Nasal cavity respiratory epithelium epithelial cell of viscerocranial mucosa (primary cell): ENCODE results near the gene NABP2. TPM values are rescaled to one million over a fixed set of nuclear protein-coding genes. Genes with fewer than 3 reads are reported as not detected.

ENCODE experiments used
- total RNA-seq: library from RNA; depleted of rRNA; stranded (reverse); fragments of >200 nt; gene quantifications from 2 replicates; pipeline ENCODE4 v1.2.3, GENCODE V29; 2014

The NABP2 gene
- total RNA-seq, result 24.6 and 35.9 TPM in 2 replicates

DNA sequence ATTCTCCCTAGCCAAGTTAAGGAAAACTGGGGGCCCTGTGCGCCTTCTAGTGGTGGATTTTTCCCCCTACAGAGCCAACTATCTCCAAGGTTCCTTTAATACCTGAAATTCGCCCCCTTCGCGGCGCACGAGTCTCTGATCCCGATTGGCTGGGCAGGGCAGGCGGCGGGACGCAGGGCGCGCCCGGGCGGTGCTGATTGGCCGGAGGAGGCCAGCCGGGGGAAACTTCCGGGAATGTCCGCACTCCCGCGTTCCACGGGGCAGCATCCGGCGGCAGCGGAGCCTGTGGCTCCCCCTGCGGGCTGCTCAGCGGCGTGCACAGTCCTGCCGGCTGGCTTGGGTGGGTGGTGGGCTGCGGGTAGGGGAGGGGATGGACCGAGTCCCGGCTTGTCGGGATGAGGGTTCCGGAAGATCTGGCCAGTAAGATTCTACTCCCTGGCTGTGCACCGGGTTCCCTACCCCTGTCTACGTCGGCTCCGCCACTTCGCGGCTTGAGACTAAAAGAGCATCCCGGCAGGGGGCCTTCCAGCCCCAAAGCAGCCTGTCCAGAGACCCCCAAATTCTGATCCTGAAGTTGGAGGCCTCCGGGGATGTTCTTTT, at the start of gene NABP2:
Gene NABP2 (plus strand): TSS at position 241 of the 600 bp plus-strand sequence. CDS start 515 bp downstream, outside the sequence.

DNA sequence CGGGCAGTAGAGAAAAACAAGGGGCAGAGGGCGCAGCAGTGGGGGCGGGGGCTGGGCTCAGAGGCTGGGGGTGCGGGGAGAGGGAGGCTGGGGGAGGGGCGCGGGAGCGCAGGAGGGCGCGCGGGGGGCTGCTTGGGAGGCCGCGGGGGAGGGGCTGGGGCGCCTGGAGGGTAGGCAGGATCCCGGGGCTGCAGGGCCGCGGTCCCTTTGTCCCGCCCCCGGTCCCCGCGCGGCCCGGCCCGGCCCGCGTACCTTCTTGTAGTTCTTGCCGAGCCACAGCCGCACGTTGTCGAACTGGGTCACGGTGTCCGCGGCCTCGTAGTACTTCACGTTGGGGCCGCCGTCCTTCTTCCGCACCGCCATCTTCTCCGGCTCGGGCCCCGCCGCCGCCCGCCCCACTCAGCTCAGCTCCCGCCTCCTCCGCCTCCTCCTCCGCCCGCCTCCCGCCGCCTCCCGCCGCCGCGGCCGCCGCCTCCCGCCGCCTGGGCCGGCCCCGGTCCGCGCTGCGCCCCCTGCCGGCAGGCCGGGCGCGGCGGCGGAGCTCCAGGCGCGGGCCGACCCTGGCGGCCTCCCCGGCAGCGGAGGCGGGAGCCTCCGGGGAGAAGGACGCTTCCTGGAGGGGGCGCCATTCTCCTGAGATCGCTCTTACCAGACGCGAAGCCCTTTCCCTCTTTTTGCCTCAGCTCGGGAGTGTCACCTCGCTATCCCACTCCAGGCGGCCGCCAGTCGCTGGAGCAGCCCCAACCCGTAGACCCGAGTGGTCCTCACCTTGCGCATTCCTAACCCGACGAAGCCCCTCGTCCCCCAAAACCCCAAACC, 34.8 kb upstream of the NABP2 start, which contains the start of gene SMARCC2:
Gene SMARCC2 (minus strand): TSS at position 385 of the 819 bp plus-strand sequence. CDS start 22 bp downstream, at position 363.

DNA sequence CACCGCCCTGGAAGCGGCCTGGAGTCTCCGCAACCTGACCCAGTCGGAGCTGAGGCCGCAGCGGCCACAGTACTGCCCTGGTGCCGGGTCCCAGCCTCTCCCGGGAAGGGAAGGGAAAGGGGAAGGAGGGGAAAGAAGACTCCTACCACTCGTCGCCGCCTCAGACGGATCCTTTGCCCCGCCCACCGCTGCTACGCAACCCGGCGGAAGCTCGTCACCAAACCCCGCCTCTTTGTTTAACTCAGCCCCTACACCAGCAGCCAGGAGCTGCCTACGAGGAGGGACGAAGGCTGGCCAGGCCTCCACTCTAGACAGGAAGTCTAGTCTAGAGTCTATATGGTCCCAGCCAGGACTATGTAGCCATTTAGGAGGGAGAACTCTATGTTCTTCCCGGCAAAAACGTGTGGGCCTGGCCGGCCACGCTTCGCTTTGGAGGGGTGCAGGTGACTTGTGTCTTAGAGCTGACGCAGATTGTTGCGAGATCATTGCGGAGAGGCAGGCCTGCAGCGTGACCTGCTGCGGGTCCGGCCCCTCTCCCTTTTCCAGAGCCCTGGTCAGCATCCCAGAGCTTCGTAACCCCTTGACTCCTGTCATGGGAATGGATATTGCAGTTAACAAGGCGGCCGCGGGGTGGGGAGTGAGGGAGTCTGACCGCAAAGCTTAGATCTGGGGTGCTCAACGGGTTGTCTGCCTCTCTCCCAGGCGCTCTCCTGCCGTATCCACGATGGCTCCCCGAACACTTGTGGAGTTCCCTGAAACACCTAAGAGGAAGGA, 2.2 kb upstream of the NABP2 start, which contains the start of gene RNF41:
Gene RNF41 (minus strand): TSS at position 166 of the 774 bp plus-strand sequence. CDS start 7,875 bp downstream, outside the sequence.

DNA sequence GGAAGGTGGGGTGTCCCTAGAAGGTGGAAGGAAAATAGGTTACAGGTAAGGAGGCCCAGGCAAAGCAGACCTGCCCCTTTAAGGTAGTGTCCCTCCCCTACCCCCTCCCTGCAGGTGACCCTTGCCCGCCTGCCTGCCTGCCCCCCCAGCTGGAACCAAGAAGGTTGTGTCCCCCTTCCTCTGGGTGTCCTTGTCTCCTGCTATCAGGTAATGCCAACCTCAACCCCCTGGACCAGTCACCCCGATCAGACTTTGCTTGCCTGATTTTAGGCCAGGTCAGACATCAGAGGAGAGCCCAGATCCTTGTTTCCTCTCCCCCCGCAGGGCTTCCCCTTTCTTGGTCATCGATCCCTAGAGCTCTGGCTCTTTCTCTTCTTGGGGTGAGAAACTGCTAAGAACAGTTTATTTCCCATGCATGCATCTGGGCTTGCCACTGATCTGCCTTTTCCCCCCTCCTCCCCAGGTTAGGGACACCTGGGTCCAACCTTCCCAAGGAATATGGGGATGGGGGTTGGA, 5.8 kb downstream of the NABP2 start, which contains the start of gene SLC39A5:
Gene SLC39A5 (plus strand): TSS at position 136 of the 516 bp plus-strand sequence. CDS start 1,224 bp downstream, outside the sequence.

DNA sequence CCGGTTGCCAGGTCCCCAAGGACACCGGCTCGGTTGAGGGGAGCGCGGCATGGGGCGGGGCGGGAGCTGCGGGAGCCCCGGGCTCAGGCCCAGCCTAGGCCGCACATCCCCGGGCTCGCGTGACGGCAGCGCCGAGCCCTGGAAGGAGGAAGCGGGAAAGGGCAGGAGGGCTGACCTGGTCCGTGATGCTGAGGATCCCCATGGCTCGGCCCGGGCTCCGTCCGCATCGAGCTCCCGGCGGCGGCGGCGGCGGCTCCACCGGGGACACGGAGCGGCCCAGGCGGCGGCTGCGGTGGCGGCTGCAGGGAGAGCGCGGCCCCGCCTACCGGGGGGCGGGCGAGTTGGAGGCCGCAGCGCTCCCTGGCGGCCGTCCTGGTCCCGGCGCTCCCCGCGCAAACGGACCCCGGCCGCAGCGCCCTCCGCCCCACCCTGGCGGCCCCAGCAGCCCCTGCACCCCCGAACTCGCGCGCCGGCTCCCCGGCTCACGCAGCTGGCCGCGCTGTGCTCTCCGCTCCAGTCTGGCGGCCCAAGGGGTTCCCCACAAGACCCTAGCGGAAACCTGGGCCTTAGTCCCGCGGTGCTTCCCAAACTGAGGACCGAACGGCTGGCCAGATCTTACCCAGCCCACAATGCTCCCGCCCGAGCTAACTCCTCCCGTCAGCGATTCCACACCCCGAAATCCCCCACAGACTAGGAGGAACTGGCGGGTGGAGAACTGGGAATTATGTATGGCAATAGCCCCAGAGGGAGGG, 34.1 kb downstream of the NABP2 start, which contains the start of gene ANKRD52:
Gene ANKRD52 (minus strand): TSS at position 317 of the 752 bp plus-strand sequence. CDS start 115 bp downstream, at position 202.

DNA sequence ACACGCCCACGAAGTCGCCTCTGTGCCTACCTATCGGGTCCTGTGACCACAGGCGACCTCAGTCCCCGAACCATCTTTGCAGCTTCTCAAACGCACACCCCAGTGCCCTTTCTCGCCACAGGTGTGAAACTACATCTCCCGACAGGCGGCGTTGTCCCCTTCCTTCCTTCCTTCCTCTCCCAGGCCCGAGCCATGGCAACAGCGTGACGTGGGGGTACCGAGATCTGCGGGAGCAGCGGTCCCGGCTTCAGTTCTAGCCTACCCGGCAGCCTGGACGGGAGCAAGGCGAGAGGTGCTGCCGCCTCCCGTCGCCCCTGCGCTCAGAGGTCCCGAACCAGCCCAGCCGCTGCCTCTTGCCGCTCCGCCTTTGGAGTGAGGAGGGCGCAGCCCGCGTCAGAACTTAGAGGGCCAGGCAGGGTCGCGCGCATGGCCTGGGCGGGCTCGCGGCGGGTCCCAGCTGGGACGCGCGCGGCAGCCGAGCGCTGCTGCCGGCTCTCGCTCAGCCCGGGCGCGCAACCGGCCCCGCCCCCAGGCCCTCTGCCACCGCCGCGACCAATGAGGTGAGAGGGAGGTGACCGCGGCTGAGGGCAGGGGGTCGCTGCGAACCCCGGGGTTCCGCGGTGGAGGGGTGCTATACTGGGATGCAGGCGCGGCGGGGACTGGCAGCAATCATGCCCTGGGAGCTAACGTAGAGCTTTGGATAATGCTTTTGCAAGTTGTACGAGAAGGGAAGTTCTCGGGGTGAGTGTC, 42.7 kb downstream of the NABP2 start, which contains the start of gene COQ10A:
Gene COQ10A (plus strand): TSS at position 250 of the 750 bp plus-strand sequence. CDS start 177 bp downstream, at position 427.

Other genes with a start within 250 kb of the NABP2 start
- gene SUOX, start 227.1 kb upstream of the NABP2 start, total RNA-seq, result 3.4 and 4.9 TPM in 2 replicates
- gene IKZF4, start 203.3 kb upstream of the NABP2 start, total RNA-seq, result 0.34 and 1.1 TPM in 2 replicates
- gene RPS26, start 182.4 kb upstream of the NABP2 start, total RNA-seq, result 55.4 and 78.7 TPM in 2 replicates
- 35.2 and 43.9 TPM in 2 replicates for gene ERBB3, start 144.2 kb upstream of the NABP2 start, total RNA-seq
- gene PA2G4, start 119.8 kb upstream of the NABP2 start, total RNA-seq, result 229 and 242 TPM in 2 replicates
- 2,819 and 3,070 TPM in 2 replicates for gene RPL41, start 107.7 kb upstream of the NABP2 start, total RNA-seq
- gene ZC3H10, start 106.1 kb upstream of the NABP2 start, total RNA-seq, result 2.2 and 4.8 TPM in 2 replicates
- 235 and 281 TPM in 2 replicates for gene ESYT1, start 96.1 kb upstream of the NABP2 start, total RNA-seq
- 18.1 and 22.6 TPM in 2 replicates for gene MYL6B, start 71.8 kb upstream of the NABP2 start, total RNA-seq
- 432 and 539 TPM in 2 replicates for gene MYL6, start 66.0 kb upstream of the NABP2 start, total RNA-seq
- 16.7 and 41.8 TPM in 2 replicates for gene SMARCC2, start 34.9 kb upstream of the NABP2 start, total RNA-seq
- 124 and 160 TPM in 2 replicates for gene RNF41, start 2.4 kb upstream of the NABP2 start, total RNA-seq
- under 0.01 and 0.28 TPM in 2 replicates for gene SLC39A5, start 5.7 kb downstream of the NABP2 start, total RNA-seq
- gene ANKRD52, start 34.0 kb downstream of the NABP2 start, total RNA-seq, result 10.6 and 40.3 TPM in 2 replicates
- gene COQ10A, start 42.6 kb downstream of the NABP2 start, total RNA-seq, result 2.9 and 4.1 TPM in 2 replicates
- gene CS, start 76.0 kb downstream of the NABP2 start, total RNA-seq, result 106 and 188 TPM in 2 replicates
- 51.6 and 53.0 TPM in 2 replicates for gene CNPY2, start 91.6 kb downstream of the NABP2 start, total RNA-seq
- 21.9 and 27.0 TPM in 2 replicates for gene PAN2, start 109.7 kb downstream of the NABP2 start, total RNA-seq
- 0.21 and 0.34 TPM in 2 replicates for gene IL23A, start 114.5 kb downstream of the NABP2 start, total RNA-seq
- gene STAT2, start 135.8 kb downstream of the NABP2 start, total RNA-seq, result 56.0 and 105 TPM in 2 replicates
- not detected in 2 replicates for gene APOF, start 138.5 kb downstream of the NABP2 start, total RNA-seq
- gene TIMELESS, start 225.1 kb downstream of the NABP2 start, total RNA-seq, result 6.8 and 7.1 TPM in 2 replicates
- gene MIP, start 230.3 kb downstream of the NABP2 start, total RNA-seq, result not detected in 2 replicates
- 1.0 and 1.1 TPM in 2 replicates for gene SPRYD4, start 244.2 kb downstream of the NABP2 start, total RNA-seq